Fibroblast of the aortic adventitia (primary cell): ENCODE results near the gene LTBP4. TPM values are rescaled to one million over a fixed set of nuclear protein-coding genes. Genes with fewer than 3 reads are reported as not detected.
A peak's percentile ranks its signal among the peaks of the same experiment; 100 is the strongest.

Source experiments
- DNase-seq: peaks from one replicate; pipeline ENCODE4 v3.0.0-alpha.2; 2010; ENCODE audit warnings: low read depth
- H3K4me3 ChIP-seq: 2 replicates; pipeline ENCODE4 v1.5.1; 2011; ENCODE audit warnings: low read depth, mild to moderate bottlenecking, control low read depth, low read length, moderate library complexity
- CTCF ChIP-seq: IDR thresholded peaks from 2 replicates; pipeline ENCODE4 v1.5.1; 2011; ENCODE audit warnings: mild to moderate bottlenecking, low read length, control low read depth, inconsistent platforms; ENCODE audit not compliant: insufficient read depth
- total RNA-seq: library from RNA; depleted of rRNA; stranded (reverse); fragments of >200 nt; gene quantifications from 2 replicates; pipeline ENCODE4 v1.2.3, GENCODE V29; 2012; ENCODE audit warnings: low replicate concordance

The LTBP4 gene
- total RNA-seq, 1 donor, result 31.5 TPM

GRCh38 chr19:40613690-40614621, 12.8 kb downstream of the LTBP4 start:
- TF ChIP-seq CTCF, result no peak
- DNase-seq, result peak; percentile 68
- peak overlapping the region; percentile 83 for H3K4me3 ChIP-seq

GRCh38 chr19:40614622-40615411, 13.6 kb downstream of the LTBP4 start:
- peak; percentile 95 for DNase-seq
- H3K4me3 ChIP-seq, result peak overlapping the region; percentile 83
- TF ChIP-seq CTCF, result no peak

GRCh38 chr19:40616178-40616577, 15.0 kb downstream of the LTBP4 start:
- no peak overlapping the region for H3K4me3 ChIP-seq
- no peak for DNase-seq
- TF ChIP-seq CTCF, result no peak

GRCh38 chr19:40616941-40617340, 15.8 kb downstream of the LTBP4 start:
- TF ChIP-seq CTCF, result no peak
- DNase-seq, result no peak
- H3K4me3 ChIP-seq, result no peak overlapping the region

GRCh38 chr19:40617961-40618360, 16.8 kb downstream of the LTBP4 start:
- no peak overlapping the region for H3K4me3 ChIP-seq
- no peak for TF ChIP-seq CTCF
- DNase-seq, result no peak

GRCh38 chr19:40619333-40620160, 18.4 kb downstream of the LTBP4 start:
- DNase-seq, result no peak
- no peak for TF ChIP-seq CTCF
- no peak overlapping the region for H3K4me3 ChIP-seq
